ENCODE measurements around the gene FAM47E. TPM values are rescaled to one million over a fixed set of nuclear protein-coding genes. Genes with fewer than 3 reads are reported as not detected.

FAM47E gene
- 1 to 10 TPM; 1.3 to 2.0 TPM for total RNA-seq
- 1 to 10 TPM in 1 of 2 donors, under 1 TPM in 1; 0.85 to 2.5 TPM for polyA plus RNA-seq

GRCh38 chr4:76251441-76252270, at the start of gene FAM47E:
TSS of gene FAM47E (plus strand) at chr4:76251721. CDS start at chr4:76251747, 26 bp downstream.
- DNase-seq (ENCODE audit: low spot score): peak; percentile 74
- no peaks in the 10 kb centered on the region for H3K9me3 ChIP-seq (ENCODE audit: control insufficient read depth in 4 of 4, low read length in 3 of 4)
- peak; percentile 55 to 59 for TF ChIP-seq RXRA (IDR thresholded peaks at IDR 0.05)
- peak; percentile 66 for TF ChIP-seq FOXA2 (IDR thresholded peaks at IDR 0.05)
- peak; percentile 24 for TF ChIP-seq FOXA1 (IDR thresholded peaks at IDR 0.05)
- no peak for TF ChIP-seq ATF3 (IDR thresholded peaks at IDR 0.05)
- TF ChIP-seq JUND (IDR thresholded peaks at IDR 0.05): no peak
- peak; percentile 58 for TF ChIP-seq CTCF (IDR thresholded peaks at IDR 0.05; ENCODE audit: low read depth, low read length, missing input control)
- TF ChIP-seq NR2F2 (IDR thresholded peaks at IDR 0.05): no peak
- TF ChIP-seq RAD21 (IDR thresholded peaks at IDR 0.05): peak; percentile 73 to 80
- TF ChIP-seq REST (IDR thresholded peaks at IDR 0.05): peak; percentile 74
- TF ChIP-seq SP1 (IDR thresholded peaks at IDR 0.05): peak; percentile 83
- no peak for TF ChIP-seq TAF1 (conservative IDR thresholded peaks at IDR 0.05)
- TF ChIP-seq EGR1 (IDR thresholded peaks at IDR 0.05; ENCODE audit: low read depth in 2 of 2): peak in 1 of 2 donors; percentile 33
- peak; percentile 84 for TF ChIP-seq HNF4G (IDR thresholded peaks at IDR 0.05)
- TF ChIP-seq GABPA (IDR thresholded peaks at IDR 0.05 in 1 of 2, conservative IDR thresholded peaks at IDR 0.05 in 1 of 2): no peak
- TF ChIP-seq YY1 (IDR thresholded peaks at IDR 0.05): peak; percentile 96
- peak in 1 of 2 donors; percentile 84 for TF ChIP-seq HNF4A (conservative IDR thresholded peaks at IDR 0.05)
- no peak for TF ChIP-seq MAX (IDR thresholded peaks at IDR 0.05)
- TF ChIP-seq ZBTB33 (IDR thresholded peaks at IDR 0.05): no peak
- H3K9ac ChIP-seq (ENCODE audit: low read depth in 1 of 2, low read length in 2 of 2): peak within 1 kb of the TSS; percentile 1 to 91
- H3K27ac ChIP-seq (ENCODE audit: low read depth in 1 of 2, low read length in 2 of 2): peak within 1 kb of the TSS; percentile 11 to 52
- H3K27me3 ChIP-seq (ENCODE audit: control insufficient read depth in 4 of 4, insufficient read depth in 4 of 4, low read length in 3 of 4): no peaks in the 10 kb centered on the region
- peaks cover 1 to 21% (median 9%) of the 10 kb centered on the region in 4 donors for H3K4me1 ChIP-seq (ENCODE audit: control insufficient read depth in 4 of 4, insufficient read depth in 4 of 4, low read length in 3 of 4)
- no peaks in the 10 kb centered on the region for H3K36me3 ChIP-seq (ENCODE audit: control insufficient read depth in 4 of 4, insufficient read depth in 3 of 4, low read depth in 1 of 4, low read length in 3 of 4)
- 13% methylated on average over 68 of the region's 68 CpGs for WGBS
- H3K4me3 ChIP-seq (ENCODE audit: low read depth in 1 of 3, low read length in 3 of 3): peak within 1 kb of the TSS; percentile 46 to 87 (median 73)

Measured in liver (tissue), 9 donors.